ENCODE data around the gene HOOK2. TPM values are rescaled to one million over a fixed set of nuclear protein-coding genes. Genes with fewer than 3 reads are reported as not detected.

HOOK2 gene
- total RNA-seq, 1 donor from 2014 or later = 14.8 TPM

DNA sequence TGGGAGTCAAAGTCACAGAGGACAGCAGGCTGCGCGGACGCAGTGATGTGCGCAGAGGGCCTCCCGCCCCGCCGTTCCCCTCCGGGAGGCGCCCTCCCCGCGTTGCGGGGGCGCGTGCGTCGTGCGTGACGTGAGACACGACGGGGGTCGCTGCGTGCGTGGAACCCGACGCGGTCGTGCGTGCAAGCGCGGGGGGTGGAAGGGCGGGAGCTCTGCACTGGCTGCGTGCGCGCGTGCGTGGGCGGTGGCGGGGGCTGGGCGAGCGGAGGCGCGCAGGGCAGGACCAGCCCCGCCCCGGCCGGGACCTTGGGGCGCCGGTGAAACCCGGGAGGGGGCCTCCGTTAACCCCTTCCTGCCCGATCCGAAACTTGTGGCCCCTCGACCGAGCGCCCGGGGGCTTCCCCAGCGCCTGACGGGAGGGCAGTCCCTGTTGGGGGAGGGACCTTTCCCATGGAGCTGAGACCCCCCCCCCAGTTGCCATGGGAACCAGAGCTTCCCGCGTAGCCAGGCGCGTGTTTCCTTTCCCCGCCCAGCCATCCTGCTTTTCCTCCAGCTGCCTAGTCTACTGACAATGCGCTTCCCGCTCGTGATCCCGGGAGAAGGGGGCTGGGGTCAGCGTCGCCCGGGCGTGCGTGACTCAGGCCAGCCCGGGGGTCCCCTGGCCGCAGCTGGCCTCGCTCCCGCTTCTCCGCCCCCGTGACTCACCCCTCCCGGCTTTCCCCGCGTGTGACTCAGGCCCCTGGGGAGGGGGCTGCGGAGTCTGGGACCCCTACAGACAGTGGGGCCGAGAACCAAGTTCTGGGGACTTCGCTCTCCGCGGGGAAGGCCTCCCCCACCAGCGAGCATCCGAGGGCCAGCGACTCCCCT lies 7.3 kb upstream of the HOOK2 start:
- DNase-seq = peak; percentile 97

DNA sequence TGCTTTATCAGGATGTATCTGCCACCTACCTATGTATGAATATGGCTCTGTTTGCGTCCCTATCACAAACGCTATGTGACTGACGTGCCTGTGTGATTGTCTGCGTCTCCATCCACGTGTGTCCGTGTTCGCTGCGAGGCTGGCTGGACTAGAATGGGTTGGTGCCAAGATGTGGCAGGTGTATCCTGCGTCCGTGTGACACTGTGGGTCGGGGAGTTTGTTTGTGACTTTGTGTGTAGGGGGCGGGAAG lies 6.7 kb upstream of the HOOK2 start:
- no peak for DNase-seq

DNA sequence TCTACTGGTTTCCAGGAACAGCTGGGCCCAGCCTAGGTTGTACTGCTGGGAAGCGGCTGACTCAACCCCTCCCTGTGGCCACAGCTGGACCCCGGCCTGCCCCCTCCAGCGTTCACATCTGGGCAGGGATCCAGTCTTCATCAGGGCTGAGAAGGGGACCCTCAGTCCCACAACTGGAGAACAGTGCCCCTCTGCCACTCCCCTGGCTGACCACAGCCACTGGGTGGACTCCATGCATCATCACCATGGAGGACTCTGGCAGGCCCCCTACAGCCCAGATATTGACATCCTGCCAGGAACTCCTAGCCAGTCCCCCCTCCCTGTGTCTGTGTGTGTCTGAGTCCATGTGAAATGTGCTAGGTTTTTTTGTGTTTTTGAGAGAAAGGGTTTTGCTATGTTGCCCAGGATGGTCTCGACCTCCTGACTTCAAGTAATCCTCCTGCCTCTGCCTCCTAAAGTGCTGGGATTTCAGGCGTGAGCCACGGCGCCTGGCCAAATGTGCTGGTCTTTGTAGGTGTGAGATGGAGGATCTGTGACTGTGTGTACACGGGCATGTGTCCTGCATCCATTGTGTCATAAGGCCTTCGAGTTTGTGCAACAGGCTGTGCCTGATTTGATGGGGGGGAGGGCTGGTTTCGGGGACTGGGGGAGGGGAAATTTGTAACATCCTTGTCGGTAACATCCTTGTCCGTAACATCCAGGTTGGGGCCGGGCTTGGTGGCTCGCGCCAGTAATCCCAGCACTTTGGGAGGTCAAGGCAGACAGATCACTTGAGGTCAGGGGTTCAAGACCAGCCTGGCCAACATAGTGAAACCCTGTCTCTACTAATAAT lies 4.0 kb upstream of the HOOK2 start:
- DNase-seq = peak; percentile 74

DNA sequence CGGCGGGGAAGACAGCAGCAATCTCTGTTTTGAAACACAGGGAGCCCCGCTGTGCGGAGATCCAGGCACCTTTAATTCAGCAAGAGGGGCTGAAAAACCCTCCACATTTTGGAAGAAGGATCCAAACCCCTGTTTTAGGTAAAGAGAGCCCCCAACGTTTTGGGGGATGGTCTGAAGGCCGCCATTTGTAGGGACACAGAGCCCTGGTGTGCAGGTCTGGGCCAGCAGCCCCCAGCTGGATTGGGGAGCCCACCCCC lies 3.5 kb upstream of the HOOK2 start:
- DNase-seq = no peak

DNA sequence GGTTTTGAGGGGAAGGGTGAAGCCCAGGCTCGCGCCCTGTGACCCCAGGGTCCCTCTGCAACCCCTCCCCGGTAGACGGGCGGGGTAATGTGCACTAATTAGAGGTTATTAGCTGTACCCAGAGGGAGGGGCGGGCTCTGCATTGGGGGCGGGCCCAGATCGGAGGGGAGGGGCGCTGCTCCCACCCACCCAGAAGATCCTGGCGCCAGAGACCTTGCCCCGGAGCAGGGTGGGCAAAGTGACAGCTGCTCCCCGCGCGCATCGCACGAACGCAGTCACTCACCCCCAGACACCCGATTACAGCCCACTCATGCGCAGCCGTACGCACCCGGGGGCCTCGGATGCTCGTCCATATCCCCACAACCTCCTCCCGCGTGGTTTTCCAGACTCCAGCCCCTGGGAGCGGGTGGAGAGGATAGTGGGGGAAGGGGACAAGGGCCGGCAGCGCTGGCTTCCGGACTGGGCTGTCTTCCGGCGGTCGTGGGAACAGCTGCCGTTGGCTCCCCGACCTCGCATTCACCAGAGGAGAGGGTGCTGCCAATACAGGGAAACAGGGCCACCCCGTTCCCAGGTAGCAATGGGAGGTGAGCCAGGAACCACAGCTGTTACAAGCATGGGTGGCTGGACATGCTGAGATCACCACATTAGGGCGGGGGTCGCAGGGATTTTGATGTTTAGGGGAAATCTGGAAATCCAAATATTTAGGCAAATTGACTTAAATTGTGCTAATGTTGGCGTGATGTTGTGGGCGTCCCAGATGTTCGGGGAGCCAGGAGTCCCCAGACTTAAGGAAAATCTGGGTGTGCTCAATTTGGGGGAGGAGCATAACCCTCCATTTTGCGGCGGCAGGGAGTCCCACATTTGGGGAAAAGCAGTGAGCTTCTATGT lies 2.9 kb upstream of the HOOK2 start:
- DNase-seq = peak; percentile 83

DNA sequence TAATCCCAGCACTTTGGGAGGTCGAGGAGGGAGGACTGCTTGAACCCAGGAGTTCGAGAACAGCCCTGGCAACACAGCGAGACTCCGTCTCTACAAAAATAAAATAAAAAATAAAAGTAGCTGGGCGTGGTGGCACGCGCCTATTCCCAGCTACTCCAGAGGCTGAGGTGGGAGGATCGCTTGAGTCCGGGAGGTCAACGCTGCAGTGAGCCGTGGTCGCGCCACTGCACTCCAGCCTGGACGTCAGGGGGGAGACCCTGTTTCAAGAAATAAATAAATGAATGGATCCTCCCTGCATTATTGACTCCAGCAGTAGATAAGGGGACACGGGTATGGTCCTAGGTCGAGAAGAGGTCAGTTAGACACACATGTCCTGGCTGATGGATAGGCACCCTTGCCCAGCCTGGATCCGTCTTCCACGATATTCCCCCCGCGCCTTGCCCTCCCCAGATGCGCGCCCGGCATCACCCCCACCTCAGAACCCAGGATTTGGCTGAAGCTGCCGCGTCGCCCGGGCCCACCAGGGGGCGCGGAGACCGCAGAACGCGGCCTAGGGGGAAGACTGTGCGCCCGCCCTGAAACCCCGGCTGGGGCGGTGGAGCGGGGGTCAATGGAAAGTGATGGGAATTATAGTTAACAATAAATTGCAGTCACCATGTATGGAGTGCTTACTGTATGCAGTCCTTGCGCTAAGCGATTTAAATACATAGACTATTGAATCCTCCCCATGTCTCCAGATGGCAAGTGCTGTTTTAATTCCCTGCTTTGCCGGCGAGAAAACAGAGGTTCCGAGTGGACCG lies 2.1 kb upstream of the HOOK2 start:
- peak; percentile 89 for DNase-seq

DNA sequence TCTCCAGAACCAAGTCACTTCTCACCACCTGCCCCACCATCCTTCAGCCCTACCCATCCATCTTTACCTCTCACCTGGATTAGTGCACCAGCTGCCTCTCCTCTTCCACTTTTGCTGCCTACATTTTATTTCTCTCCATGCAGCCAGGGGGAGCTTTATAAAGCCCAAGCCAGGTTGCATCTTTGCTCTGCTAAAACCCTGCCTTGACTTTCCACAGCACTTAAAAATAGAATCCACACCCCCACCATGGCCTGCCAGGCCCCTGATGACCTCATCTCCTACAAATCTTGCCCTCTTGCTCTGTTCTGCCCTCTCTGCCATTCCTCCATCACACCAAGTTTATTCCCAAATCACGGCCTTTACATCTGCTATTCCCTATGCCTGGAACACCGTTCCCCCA lies 1.8 kb downstream of the HOOK2 start:
- DNase-seq = no peak

DNA sequence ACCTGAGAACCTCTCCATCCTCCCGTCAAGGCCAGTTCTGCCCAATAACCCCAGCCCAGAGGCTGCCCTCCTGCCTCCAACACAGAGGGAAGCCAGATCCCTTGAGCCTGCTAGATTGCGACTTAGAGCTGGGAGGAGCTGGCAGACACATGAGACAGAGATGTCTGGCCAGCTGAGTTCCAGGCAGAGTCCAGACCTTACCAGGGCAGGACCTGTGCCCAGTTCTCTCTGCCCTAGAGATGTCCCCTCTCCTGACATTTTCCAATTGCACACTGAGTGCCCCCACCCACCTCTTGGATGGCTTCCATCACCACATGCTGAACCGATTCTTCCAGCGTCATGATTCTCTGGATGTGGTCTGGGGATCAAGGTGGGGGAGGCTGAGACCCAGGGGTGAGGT lies 3.0 kb downstream of the HOOK2 start:
- DNase-seq = no peak

DNA sequence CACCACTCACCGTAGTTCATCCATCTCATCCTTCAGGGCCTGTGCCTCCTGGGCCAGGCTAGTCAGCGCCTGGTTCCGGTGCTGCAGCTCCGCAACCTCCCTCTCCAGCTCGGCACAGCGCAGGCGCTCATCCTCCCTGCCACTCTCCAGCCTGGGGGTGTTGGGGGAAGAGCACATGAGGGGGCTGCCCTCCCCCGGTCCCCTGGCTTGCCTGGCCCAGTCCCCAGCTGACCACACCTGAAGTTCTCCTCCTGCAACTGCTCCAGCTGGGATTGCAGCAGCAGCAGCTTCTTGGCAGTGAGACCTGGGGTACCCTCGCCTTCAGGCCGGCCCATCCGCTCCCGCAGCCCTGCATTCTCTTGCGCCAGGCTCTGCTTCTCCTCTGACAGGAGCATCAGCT lies 4.4 kb downstream of the HOOK2 start:
- DNase-seq = no peak

DNA sequence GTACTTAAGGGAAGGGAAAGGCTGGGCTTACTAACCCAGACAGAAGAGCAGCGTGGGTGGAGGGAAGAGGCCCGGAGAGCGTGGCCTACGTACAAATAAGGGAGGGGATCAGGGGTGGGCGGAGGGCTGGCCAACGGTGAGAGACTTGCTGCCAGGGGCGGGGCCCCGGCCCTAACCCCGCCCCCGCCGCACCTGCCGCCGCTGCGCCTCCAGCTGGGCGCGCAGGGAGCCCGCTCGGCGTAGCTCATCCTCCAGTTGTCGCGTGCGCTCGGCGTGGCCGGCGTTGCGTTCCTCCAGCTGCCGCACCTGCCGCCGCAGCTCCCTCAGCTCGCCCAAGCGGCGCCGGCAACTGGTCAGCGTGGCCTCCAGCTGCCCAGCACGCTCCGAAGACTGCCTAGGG lies 5.7 kb downstream of the HOOK2 start:
- DNase-seq = no peak

DNA sequence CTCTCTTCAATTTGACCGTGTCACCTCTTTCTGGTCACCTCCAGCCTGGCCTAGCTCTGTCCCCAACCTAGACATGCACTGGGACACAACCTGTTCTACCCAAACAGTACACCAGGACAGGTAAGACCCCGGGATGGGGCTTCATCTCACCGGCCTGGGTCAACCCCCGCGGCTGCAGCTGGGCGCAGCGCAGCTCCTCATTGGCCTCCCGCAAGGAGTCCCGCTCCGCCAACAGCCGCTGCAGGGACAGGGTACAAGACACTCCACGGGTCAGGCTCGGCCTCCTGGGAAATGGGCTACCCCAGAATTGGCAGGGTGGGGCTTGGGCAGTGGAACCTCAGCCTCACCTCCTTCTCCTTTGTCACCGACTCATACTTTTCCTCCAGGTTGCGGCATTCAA lies 7.7 kb downstream of the HOOK2 start:
- no peak for DNase-seq

DNA sequence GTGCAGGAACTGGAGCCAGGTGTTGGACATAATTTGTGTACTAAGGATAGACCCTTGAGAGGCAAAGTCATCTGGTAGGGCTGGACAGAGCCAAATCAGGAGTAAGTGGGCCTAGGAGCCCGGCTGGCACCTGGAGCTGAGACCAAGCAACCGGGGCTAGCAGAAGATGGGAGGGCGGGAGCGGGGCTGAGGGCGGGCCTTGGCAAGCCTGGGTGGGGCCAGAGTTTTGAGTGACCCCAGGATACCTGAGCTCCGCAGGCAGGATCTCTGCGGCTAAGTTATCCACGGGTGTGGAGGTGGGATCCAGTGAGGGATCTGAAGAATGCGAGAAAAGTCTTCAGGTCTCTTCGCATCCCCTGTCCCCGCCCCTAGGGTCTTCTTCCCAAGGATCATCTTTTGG lies 8.2 kb downstream of the HOOK2 start:
- no peak for DNase-seq

DNA sequence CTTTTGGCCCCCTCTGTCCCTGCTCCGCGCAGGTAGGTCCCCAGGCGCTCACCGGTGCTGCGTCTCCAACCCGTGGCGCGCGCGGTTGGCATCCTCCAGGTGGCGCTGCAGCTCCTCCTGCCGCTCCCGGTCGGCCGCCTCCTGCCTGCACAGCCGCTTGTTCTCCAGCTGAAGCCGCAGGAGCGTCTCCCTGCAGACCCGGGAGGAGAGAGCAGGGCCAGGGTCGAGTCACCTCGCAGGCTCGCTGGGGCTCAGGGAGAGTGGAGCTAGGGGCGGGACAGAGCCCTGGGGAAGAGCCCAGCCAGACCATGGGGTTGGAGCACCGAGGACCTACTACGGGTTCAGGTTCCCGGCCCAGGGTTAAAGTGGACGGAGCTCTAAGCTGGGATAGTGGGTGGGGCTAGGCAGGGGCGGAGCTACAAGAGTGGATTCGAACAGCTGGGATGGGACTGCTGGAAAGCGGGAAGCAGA lies 9.3 kb downstream of the HOOK2 start:
- DNase-seq = peak; percentile 43

DNA sequence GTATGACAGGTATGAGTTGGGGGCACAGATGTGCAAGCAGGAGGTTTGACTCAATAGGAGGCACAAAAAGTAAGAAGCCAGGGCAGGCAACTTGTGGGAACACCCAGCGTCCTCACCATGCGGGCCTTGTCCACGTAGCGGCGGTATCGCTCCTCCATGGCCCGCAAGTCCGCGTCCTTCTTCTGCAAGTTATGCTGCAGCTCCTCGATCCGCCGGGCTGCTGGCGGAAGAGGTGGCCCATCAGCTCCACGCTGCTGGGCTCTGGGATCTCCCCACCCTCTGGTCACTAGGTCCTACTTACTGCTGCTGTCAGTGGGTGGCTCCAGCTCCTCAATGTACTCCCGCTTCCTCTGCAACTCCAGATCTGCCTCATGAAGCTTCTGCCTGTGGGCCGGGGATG lies 10.7 kb downstream of the HOOK2 start:
- DNase-seq = no peak

DNA sequence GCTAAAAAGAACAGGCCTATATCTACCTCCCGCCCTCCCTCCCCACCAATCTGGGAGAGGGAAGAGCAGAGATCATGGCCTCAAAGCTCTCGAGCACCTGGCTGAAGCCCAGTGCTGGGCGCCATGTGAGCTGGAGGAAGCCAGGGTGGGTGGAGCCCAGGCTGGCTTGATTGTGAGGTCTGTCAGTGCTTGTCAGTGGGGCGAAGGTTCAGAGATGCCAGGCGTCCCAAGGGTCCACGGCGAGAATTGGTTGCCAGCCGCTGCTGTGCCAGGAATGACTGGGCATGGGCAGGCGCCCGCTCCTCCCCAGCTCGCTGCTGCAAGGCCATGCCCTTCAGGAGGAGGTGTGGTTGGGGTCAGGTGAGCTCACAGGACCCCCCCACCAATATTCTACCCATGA lies 12.3 kb downstream of the HOOK2 start:
- DNase-seq = no peak

DNA sequence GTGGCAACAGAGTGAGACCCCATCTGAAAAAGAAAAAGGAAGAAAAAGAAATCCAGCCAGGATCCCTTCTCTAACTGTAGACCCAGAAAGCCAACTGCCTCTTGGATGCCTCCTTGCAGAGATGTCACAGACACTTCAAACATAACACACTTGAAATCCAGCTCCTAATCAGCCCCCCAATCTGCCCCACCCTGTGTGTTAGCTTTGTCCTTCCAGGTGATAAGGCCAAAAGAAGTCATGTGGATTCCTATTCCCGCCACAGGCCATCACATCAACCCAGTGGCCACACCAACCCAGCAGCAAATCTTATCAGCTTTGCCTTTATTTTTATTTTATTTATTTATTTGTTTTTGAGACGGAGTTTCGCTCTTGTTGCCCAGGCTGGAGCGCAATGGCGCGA lies 15.7 kb downstream of the HOOK2 start:
- DNase-seq = no peak

DNA sequence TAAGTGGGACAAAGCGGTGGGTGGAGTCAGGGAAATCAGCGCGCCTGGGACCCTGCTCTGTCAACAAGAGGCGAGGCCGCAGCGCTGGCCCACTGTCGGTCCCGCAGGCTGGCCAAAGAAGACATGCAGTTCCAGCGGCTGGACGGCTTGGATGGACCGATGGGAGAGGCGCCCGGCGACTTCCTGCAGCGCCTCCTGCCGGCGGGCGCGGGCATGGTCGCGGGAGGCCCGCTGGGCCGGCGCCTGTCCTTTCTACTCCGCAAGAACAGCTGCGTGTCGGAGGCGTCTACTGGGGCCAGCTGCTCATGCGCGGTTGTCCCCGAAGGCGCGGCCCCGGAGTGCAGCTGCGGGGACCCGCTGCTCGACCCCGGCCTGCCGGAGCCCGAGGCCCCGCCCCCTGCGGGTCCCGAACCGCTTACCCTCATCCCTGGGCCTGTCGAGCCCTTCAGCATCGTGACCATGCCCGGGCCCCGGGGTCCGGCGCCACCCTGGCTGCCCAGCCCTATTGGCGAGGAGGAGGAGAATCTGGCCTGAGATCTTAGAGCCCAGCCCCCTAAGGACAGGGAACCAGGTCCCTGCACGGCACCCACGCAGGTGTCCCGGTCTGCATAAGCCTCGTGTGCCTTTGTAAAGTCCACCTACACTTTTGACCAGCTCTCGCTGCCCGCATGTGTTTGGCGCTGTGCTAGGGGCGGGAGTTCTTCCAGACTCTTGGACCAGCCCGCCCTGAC lies 17.6 kb downstream of the HOOK2 start:
- peak; percentile 83 for DNase-seq

DNA sequence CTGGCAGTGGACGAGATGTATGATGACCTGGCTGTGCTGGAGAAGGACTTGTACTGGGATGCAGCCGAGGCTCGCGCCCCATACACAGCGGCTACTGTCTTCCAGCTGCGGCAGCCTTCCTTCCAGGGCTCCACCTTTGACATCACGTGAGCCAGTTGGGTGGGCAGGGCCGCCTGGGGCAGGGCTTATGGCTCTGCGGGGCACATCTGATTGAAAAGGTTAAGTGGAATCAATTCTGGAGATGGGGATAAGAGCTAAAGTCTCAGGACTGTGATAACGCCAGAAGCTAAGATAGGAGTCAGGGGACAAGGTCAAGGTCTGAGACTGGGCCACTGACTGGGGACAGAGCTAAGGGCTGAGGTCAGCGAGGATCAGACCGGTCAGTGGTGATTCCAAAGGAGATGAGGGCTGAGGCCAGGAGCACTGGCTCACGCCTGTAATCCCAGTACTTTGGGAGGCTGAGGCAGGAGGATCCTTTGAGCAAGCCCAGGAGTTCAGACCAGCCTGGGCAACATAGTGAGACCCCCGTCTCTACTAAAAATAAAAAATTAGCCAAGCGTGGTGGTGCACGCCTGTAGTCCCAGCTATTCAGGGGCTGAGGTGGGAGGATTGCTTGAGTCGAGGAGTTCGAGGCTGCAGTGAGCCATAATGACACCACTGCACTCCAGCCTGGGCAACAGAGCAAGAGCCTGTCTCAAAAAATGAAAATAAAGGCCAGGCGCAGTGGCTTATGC lies 19.0 kb downstream of the HOOK2 start:
- DNase-seq = no peak

DNA sequence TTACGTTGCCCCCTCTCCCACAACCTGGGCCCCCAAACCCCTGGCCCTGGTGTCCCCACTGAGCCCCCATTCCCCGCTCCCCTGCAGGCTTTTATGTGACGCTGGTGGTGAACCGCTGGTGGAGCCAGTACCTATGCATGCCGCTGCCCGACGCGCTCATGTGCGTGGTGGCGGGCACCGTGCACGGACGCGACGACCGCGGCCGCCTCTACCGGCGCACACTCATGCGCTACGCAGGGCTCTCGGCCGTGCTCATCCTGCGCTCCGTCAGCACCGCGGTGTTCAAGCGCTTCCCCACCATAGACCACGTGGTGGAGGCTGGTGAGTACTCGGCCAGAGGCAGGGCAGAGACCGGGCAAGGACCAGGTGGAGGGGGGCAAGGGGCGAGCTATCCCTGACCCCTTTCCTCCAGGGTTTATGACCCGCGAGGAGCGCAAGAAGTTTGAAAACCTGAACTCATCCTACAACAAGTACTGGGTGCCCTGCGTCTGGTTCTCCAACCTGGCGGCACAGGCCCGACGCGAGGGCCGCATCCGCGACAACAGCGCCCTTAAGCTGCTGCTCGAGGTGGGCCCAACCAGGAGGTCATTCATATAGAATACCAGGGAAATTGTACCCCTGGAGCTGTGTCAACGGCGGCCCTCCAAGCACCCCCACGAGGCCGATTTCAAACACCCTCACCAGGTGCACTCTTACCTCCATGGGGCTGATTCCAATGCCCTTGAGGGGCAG lies 20.7 kb downstream of the HOOK2 start:
- DNase-seq = no peak

DNA sequence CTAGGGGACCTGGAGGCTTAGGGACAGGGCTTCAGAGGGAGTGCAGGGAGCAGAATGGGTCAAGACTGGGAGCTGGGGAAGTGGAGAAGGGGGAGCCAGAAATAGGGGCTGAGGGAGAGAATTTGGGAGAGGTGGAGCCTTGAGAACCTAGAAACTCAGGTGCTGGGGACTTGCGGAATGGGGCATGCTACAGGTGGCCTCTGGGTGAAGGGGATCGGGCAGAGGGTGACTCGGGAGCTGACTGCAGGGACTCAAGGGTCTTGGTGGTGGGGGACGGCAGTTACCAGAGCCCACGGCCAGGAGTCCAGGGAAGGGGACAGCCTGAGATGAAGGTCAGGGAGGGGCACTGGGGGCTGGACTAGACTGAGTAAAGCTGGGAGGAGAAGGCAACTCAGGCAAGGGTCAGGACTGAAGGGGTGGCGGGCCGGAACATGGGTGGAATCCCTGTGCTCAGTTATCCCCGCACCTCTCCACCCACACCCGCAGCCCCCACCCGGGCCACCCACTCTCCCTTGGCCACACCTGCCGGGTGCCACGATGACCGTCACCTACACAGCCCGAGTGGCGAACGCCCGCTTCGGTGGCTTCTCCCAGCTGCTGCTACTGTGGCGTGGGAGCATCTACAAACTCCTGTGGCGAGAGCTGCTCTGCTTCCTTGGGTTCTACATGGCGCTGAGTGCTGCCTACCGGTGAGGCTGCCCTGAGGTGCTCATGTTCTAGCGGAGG lies 23.1 kb downstream of the HOOK2 start:
- DNase-seq = no peak

All from dermis blood vessel endothelial cell (primary cell).